ENCODE results near the gene DLD. TPM values are rescaled to one million over a fixed set of nuclear protein-coding genes. Genes with fewer than 3 reads are reported as not detected.

The DLD gene
- 78.6 to 102 TPM (median 93.7 TPM) in 5 replicates for total RNA-seq (2022; extraction: Qiagen RNA extraction; ENCODE audit: low read depth)

GRCh38 chr7:107890962-107891635 lies at the start of gene DLD:
Gene DLD, plus strand, starts transcription at chr7:107891183. Its CDS starts 68 bp downstream, at chr7:107891251.

Other genes with a start within 250 kb of the DLD start
- 0.04 to 0.16 TPM (median 0.09 TPM) in 5 replicates for gene SLC26A4, start 230.4 kb upstream of the DLD start, total RNA-seq (2022; extraction: Qiagen RNA extraction; ENCODE audit: low read depth)
- 29.3 to 56.7 TPM (median 35.3 TPM) in 5 replicates for gene CBLL1, start 147.0 kb upstream of the DLD start, total RNA-seq (2022; extraction: Qiagen RNA extraction; ENCODE audit: low read depth)
- gene SLC26A3, start 88.0 kb upstream of the DLD start, total RNA-seq (2022; extraction: Qiagen RNA extraction; ENCODE audit: low read depth) = not detected in 5 replicates
- 125 to 175 TPM (median 132 TPM) in 5 replicates for gene LAMB1, start 112.0 kb downstream of the DLD start, total RNA-seq (2022; extraction: Qiagen RNA extraction; ENCODE audit: low read depth)
- gene LAMB4, start 239.2 kb downstream of the DLD start, total RNA-seq (2022; extraction: Qiagen RNA extraction; ENCODE audit: low read depth) = 0.07 to 0.57 TPM (median 0.22 TPM) in 4 of 5 replicates, not detected in the other

All from A549 treated with RU486 at 1 μM for 4 hours (cell line).